ENCODE data around the gene IQSEC3. TPM values are rescaled to one million over a fixed set of nuclear protein-coding genes. Genes with fewer than 3 reads are reported as not detected.

Gene IQSEC3
- polyA plus RNA-seq, 1 donor from 2014 or later: 2.4 TPM

- peaks cover 16% of the 10 kb centered on the region for H3K27me3 ChIP-seq (ENCODE audit: insufficient read depth, low read depth, low read length)
- H3K36me3 ChIP-seq (ENCODE audit: insufficient read depth, low read length): no peaks in the 10 kb centered on the region
- no peak overlapping the region for H3K27ac ChIP-seq (ENCODE audit: low read length)
- TF ChIP-seq POLR2AphosphoS5 (IDR thresholded peaks at IDR 0.05): no peak
- TF ChIP-seq MXI1 (conservative IDR thresholded peaks at IDR 0.05; ENCODE audit: poor library complexity, severe bottlenecking): no peak
- TF ChIP-seq SMC3 (conservative IDR thresholded peaks at IDR 0.05; ENCODE audit: poor library complexity): no peak
- TF ChIP-seq TAF1 (IDR thresholded peaks at IDR 0.05; ENCODE audit: low read depth): no peak
- no peak for TF ChIP-seq EP300 (conservative IDR thresholded peaks at IDR 0.05; ENCODE audit: poor library complexity, severe bottlenecking)
- TF ChIP-seq REST (IDR thresholded peaks at IDR 0.05; ENCODE audit: borderline replicate concordance): no peak
- no peak for TF ChIP-seq EZH2 (IDR thresholded peaks at IDR 0.05; ENCODE audit: borderline replicate concordance, insufficient read depth, low read length, poor library complexity, severe bottlenecking)
- TF ChIP-seq CTCF (IDR thresholded peaks at IDR 0.05; ENCODE audit: poor library complexity, severe bottlenecking): no peak
- no peak for TF ChIP-seq RAD21 (conservative IDR thresholded peaks at IDR 0.05)
- no peak overlapping the region for H2AFZ ChIP-seq (ENCODE audit: low read depth, low read length)
- no peak overlapping the region for H3K4me3 ChIP-seq (ENCODE audit: low read length)
- no peaks in the 10 kb centered on the region for H3K79me2 ChIP-seq (replicated peaks; ENCODE audit: insufficient read depth, low read length)
- H3K9me3 ChIP-seq (ENCODE audit: low read length): no peaks in the 10 kb centered on the region
- H3K9me2 ChIP-seq (ENCODE audit: insufficient read depth, low read length): no peaks in the 10 kb centered on the region
- H4K20me1 ChIP-seq (ENCODE audit: insufficient read depth): no peaks in the 10 kb centered on the region
- no peaks in the 10 kb centered on the region for H3F3A ChIP-seq (ENCODE audit: insufficient read depth, low read length, poor library complexity, severe bottlenecking)
- H3K9ac ChIP-seq (ENCODE audit: low read length): no peak overlapping the region
- H3K4me2 ChIP-seq (ENCODE audit: low read length): no peak overlapping the region
These were observed 141.2 kb downstream of the IQSEC3 start for GRCh38 chr12:207804-208203.

GRCh38 chr12:208813-209212 lies 142.2 kb downstream of the IQSEC3 start:
- Histone ChIP-seq H3K4me2 (ENCODE audit: low read length) (no peak overlapping the region), H3K9me2 (ENCODE audit: insufficient read depth, low read length) (no peaks in the 10 kb centered on the region), H4K20me1 (ENCODE audit: insufficient read depth) (no peaks in the 10 kb centered on the region), H3F3A (ENCODE audit: insufficient read depth, low read length, poor library complexity, severe bottlenecking) (no peaks in the 10 kb centered on the region), H3K27me3 (ENCODE audit: insufficient read depth, low read depth, low read length) (peaks cover 9% of the 10 kb centered on the region), H3K9ac (ENCODE audit: low read length) (no peak overlapping the region), H3K27ac (ENCODE audit: low read length) (no peak overlapping the region), H3K4me3 (ENCODE audit: low read length) (no peak overlapping the region), H3K79me2 (replicated peaks; ENCODE audit: insufficient read depth, low read length) (no peaks in the 10 kb centered on the region), H3K9me3 (ENCODE audit: low read length) (no peaks in the 10 kb centered on the region), H3K36me3 (ENCODE audit: insufficient read depth, low read length) (no peaks in the 10 kb centered on the region), H2AFZ (ENCODE audit: low read depth, low read length) (no peak overlapping the region)
- TF ChIP-seq POLR2AphosphoS5 (IDR thresholded peaks at IDR 0.05): no peak
- no peak for TF ChIP-seq SMC3 (conservative IDR thresholded peaks at IDR 0.05; ENCODE audit: poor library complexity)
- TF ChIP-seq EZH2 (IDR thresholded peaks at IDR 0.05; ENCODE audit: borderline replicate concordance, insufficient read depth, low read length, poor library complexity, severe bottlenecking): no peak
- no peak for TF ChIP-seq TAF1 (IDR thresholded peaks at IDR 0.05; ENCODE audit: low read depth)
- no peak for TF ChIP-seq EP300 (conservative IDR thresholded peaks at IDR 0.05; ENCODE audit: poor library complexity, severe bottlenecking)
- TF ChIP-seq REST (IDR thresholded peaks at IDR 0.05; ENCODE audit: borderline replicate concordance): no peak
- no peak for TF ChIP-seq RAD21 (conservative IDR thresholded peaks at IDR 0.05)
- TF ChIP-seq MXI1 (conservative IDR thresholded peaks at IDR 0.05; ENCODE audit: poor library complexity, severe bottlenecking): no peak
- no peak for TF ChIP-seq CTCF (IDR thresholded peaks at IDR 0.05; ENCODE audit: poor library complexity, severe bottlenecking)

Measured in neural cell (in vitro differentiated cells).